GM19438 (cell line): ENCODE data around the gene PRELID1.
"Not testable (repeated sequence)": the region's sequence is repeated elsewhere in the genome, so short reads cannot be mapped to it uniquely, and the experiment has no call there.

Experiments used
- ATAC-seq: cut with Tn5 transposase; IDR thresholded peaks from one replicate; pipeline ENCODE4 v1.9.1; 2021; ENCODE audit warnings: low read depth; ENCODE audit not compliant: unreplicated experiment

The PRELID1 gene

GRCh38 chr5:177297922-177298321, 5.7 kb upstream of the PRELID1 start:
- ATAC-seq = no peak

- ATAC-seq = no peak
Measured at GRCh38 chr5:177299697-177300096, 3.9 kb upstream of the PRELID1 start.

GRCh38 chr5:177300236-177300880, 3.2 kb upstream of the PRELID1 start:
- peak; percentile 38 for ATAC-seq

GRCh38 chr5:177300951-177301350, 2.6 kb upstream of the PRELID1 start:
- ATAC-seq = no peak

GRCh38 chr5:177301503-177302165, 2.0 kb upstream of the PRELID1 start:
- no peak for ATAC-seq

- ATAC-seq = no peak
Measured at GRCh38 chr5:177302354-177303110, 1.1 kb upstream of the PRELID1 start.

GRCh38 chr5:177303925-177304391, 359 bp downstream of the PRELID1 start:
- no peak for ATAC-seq

- ATAC-seq = no peak
Measured at GRCh38 chr5:177304392-177305119, 957 bp downstream of the PRELID1 start.

GRCh38 chr5:177306103-177306640, 2.6 kb downstream of the PRELID1 start:
- not testable (repeated sequence) for ATAC-seq

GRCh38 chr5:177306674-177307543, 3.3 kb downstream of the PRELID1 start:
- ATAC-seq = no peak

- no peak for ATAC-seq
Measured at GRCh38 chr5:177307544-177308363, 4.2 kb downstream of the PRELID1 start.

- ATAC-seq = no peak
Measured at GRCh38 chr5:177308740-177309139, 5.1 kb downstream of the PRELID1 start.

GRCh38 chr5:177309351-177310191, 6.0 kb downstream of the PRELID1 start:
- no peak for ATAC-seq

- ATAC-seq = no peak
Measured at GRCh38 chr5:177310332-177310731, 6.7 kb downstream of the PRELID1 start.

GRCh38 chr5:177310757-177311391, 7.3 kb downstream of the PRELID1 start:
- peak; percentile 35 for ATAC-seq

GRCh38 chr5:177311392-177311722, 7.8 kb downstream of the PRELID1 start:
- peak; percentile 2 for ATAC-seq
